RWPE2 (cell line): ENCODE data around the gene RFX3.

Experiments used
- ATAC-seq: fragments of 200-7000 bp; cut with Tn5 transposase; 3 replicates; pipeline ENCODE4 v1.9.1; 2021; ENCODE audit warnings: low read depth
- DNase-seq: peaks from one replicate; pipeline ENCODE4 v3.0.0-alpha.2; 2020; ENCODE audit warnings: low spot score
- H3K27ac ChIP-seq: fragments of 450-650 bp; 2 replicates; pipeline ENCODE4 v1.5.1; 2017; ENCODE audit warnings: mild to moderate bottlenecking; ENCODE audit not compliant: poor library complexity, severe bottlenecking
- H3K27me3 ChIP-seq: fragments of 250-450 bp; sonication (Bioruptor Pico); 2 replicates; pipeline ENCODE4 v1.5.1; 2021; ENCODE audit warnings: mild to moderate bottlenecking, moderate library complexity; ENCODE audit not compliant: insufficient read depth, poor library complexity, severe bottlenecking
- H3K36me3 ChIP-seq: fragments of 250-450 bp; sonication (Bioruptor Pico); 2 replicates; pipeline ENCODE4 v1.5.1; 2020; ENCODE audit warnings: low read depth, mild to moderate bottlenecking, moderate library complexity
- H3K4me1 ChIP-seq: fragments of 250-450 bp; sonication (Bioruptor Pico); 2 replicates; pipeline ENCODE4 v1.5.1; 2021; ENCODE audit warnings: mild to moderate bottlenecking, moderate library complexity; ENCODE audit not compliant: insufficient read depth, poor library complexity, severe bottlenecking
- H3K4me3 ChIP-seq: fragments of 250-450 bp; sonication (Bioruptor Pico); 2 replicates; pipeline ENCODE4 v1.5.1; 2021; ENCODE audit warnings: mild to moderate bottlenecking, moderate library complexity; ENCODE audit not compliant: severe bottlenecking
- H3K9me3 ChIP-seq: fragments of 250-450 bp; sonication (Bioruptor Pico); 2 replicates; pipeline ENCODE4 v1.5.1; 2021; ENCODE audit warnings: mild to moderate bottlenecking, moderate library complexity; ENCODE audit not compliant: severe bottlenecking
- TF ChIP-seq, protein P1 (sequence below): fragments of 450-650 bp; IDR thresholded peaks from one replicate; pipeline ENCODE4 v1.5.1; 2017; ENCODE audit warnings: mild to moderate bottlenecking, moderate library complexity; ENCODE audit not compliant: poor library complexity, severe bottlenecking

The RFX3 gene

DNA sequence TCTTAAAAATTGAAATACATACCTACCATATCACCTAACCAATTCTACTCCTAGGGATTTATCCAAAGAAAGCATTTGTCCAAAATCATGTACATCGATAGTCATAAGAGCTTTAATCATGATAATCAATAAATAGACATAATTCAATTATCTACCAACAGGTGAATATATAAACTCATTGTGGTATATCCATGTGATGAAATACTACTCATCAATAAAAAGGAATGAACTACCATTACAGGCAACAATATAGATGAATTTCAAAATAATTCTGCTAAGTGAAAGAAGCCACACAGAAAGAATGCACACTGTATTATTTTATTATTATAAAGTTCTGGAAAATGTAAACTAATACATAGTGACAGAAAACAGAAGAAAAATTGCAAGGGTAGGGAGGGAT lies 81.8 kb downstream of the RFX3 start:
- Histone ChIP-seq H3K4me1 (no peaks in the 10 kb centered on the region), H3K4me3 (no peak overlapping the region), H3K36me3 (no peaks in the 10 kb centered on the region), H3K27me3 (no peaks in the 10 kb centered on the region), H3K9me3 (no peaks in the 10 kb centered on the region), H3K27ac (no peak overlapping the region)
- ATAC-seq (no peak), DNase-seq (no peak)
- TF ChIP-seq, protein P1, sequence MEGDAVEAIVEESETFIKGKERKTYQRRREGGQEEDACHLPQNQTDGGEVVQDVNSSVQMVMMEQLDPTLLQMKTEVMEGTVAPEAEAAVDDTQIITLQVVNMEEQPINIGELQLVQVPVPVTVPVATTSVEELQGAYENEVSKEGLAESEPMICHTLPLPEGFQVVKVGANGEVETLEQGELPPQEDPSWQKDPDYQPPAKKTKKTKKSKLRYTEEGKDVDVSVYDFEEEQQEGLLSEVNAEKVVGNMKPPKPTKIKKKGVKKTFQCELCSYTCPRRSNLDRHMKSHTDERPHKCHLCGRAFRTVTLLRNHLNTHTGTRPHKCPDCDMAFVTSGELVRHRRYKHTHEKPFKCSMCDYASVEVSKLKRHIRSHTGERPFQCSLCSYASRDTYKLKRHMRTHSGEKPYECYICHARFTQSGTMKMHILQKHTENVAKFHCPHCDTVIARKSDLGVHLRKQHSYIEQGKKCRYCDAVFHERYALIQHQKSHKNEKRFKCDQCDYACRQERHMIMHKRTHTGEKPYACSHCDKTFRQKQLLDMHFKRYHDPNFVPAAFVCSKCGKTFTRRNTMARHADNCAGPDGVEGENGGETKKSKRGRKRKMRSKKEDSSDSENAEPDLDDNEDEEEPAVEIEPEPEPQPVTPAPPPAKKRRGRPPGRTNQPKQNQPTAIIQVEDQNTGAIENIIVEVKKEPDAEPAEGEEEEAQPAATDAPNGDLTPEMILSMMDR, result no peak

DNA sequence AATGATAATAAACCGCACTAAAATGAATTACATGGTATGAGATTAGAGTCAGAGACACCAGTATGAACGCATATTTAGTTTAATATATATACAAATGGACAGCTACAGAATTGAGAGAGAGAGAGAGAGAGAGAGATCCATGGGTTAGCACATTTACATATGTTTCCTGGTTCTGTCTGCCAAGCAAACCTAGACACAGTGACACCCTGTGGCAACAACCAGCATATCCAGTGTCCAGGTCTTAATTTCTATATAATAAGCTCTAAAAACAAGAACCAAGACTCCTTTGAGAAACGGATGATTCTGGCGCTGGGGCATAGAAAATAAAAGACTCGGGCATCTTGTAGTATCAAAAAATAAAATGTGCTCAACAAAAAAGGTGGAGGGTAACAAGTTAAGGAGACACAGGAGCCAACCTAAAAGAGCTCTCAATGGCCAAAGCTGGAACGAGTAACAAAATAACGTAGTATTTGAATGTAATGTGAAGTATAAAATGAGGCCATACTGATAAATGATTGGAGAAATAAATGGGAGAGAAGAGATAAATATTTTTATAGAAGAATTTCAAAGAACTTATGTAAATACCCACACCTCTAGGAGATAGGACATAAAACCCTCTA lies 84.5 kb downstream of the RFX3 start:
- Histone ChIP-seq H3K4me1 (no peaks in the 10 kb centered on the region), H3K9me3 (no peaks in the 10 kb centered on the region), H3K27ac (no peak overlapping the region), H3K36me3 (no peaks in the 10 kb centered on the region), H3K27me3 (no peaks in the 10 kb centered on the region), H3K4me3 (no peak overlapping the region)
- TF ChIP-seq, protein P1, result peak; percentile 71
- ATAC-seq, result peak; percentile 83
- DNase-seq, result no peak

DNA sequence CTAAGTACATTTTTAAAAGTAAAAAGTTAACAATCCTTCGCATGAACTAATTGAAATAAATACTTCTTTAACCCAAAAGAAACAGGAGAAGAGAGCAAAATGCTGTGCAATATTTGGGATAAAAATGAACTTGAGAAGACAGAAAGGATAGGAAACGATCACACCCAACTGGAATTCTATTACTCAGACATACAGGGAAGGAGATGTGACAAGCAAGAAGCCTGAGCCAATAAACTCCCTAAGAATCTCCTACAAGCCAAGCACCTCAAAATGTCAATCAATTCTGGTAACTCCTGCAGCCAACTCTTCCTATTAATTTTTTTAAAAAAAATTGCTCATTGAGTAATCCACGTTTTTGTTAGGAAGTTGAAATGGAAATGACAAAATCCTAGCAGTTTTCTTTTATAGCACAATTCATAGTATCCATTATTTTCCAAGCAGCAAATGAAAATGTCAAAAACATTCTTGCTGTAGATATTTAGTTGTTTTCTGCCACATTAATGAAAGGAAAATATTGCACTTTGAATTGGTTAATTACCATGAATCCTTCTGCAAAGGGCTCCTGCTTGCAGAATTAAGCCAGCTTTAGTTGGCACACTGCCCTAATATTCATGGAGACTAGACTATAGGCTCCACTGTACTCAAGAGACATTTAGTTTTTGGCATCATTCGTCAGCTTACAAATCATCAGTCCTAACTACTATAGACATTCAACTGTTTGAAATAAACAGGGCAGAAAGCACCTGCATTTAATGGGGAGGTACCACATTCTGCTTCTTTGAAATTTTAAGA lies 89.0 kb downstream of the RFX3 start:
- ATAC-seq (0 out of 3 replicates have a peak, but pooled peaks have one; percentile 27), DNase-seq (no peak)
- no peak overlapping the region for H3K27ac ChIP-seq
- H3K4me1 ChIP-seq, result peaks cover 5% of the 10 kb centered on the region
- H3K4me3 ChIP-seq, result no peak overlapping the region
- no peaks in the 10 kb centered on the region for H3K36me3 ChIP-seq
- TF ChIP-seq, protein P1, result no peak
- H3K9me3 ChIP-seq, result no peaks in the 10 kb centered on the region
- H3K27me3 ChIP-seq, result no peaks in the 10 kb centered on the region

DNA sequence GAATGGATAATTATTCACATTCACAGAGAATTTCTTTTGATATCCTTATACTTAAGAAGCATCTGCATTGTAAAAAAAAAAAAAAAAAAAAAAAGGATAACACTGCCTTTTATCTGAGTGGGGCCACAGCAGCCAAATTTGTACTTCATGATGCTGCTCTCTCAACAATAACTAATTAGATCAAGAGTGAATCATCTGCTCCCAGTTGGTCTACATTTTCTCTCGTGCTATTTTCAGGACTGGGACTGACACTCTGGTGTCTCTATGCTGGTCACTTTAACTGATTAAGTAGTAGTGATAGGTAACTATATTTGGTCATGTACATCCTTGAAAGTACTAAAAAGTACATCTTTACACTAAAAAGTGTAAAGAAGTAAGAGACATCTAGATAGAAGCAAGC lies 90.1 kb downstream of the RFX3 start:
- H3K27me3 ChIP-seq, result no peaks in the 10 kb centered on the region
- H3K36me3 ChIP-seq, result no peaks in the 10 kb centered on the region
- H3K4me3 ChIP-seq, result no peak overlapping the region
- no peak for ATAC-seq
- TF ChIP-seq, protein P1, result no peak
- H3K9me3 ChIP-seq, result no peaks in the 10 kb centered on the region
- H3K27ac ChIP-seq, result no peak overlapping the region
- no peak for DNase-seq
- peaks cover 5% of the 10 kb centered on the region for H3K4me1 ChIP-seq

DNA sequence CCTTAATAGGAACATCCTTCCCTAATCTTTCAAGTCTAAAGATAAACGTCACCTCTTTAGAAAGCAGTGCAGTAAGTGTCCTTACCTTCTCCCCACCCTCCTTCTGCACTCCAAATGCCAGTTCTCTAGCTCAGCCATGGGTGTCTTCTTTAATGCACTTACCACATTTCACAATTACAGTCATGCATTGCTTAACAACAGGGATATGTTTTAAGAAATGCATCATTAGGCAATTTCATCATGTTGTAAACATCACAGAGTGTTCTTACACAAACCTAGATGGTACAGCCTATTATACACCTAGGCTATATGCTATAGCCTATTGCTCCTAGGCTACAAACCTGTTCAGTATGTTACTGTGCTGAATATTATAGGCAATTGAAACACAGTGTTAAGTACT lies 91.2 kb downstream of the RFX3 start:
- DNase-seq (no peak), ATAC-seq (peak; percentile 60)
- TF ChIP-seq, protein P1, result no peak
- Histone ChIP-seq H3K4me3 (no peak overlapping the region), H3K9me3 (no peaks in the 10 kb centered on the region), H3K27me3 (no peaks in the 10 kb centered on the region), H3K4me1 (peaks cover 5% of the 10 kb centered on the region), H3K36me3 (no peaks in the 10 kb centered on the region), H3K27ac (no peak overlapping the region)
